ENCODE data around the gene FBXL20. TPM values are rescaled to one million over a fixed set of nuclear protein-coding genes. Genes with fewer than 3 reads are reported as not detected.

FBXL20 gene
- total RNA-seq, 4 donors from 2014 or later, result 6.4 to 29.0 (median 19.8) TPM

GRCh38 chr17:39212195-39212810, 189.1 kb downstream of the FBXL20 start:
- TF ChIP-seq POLR2A (IDR thresholded peaks at IDR 0.05) (no peak), CTCF (IDR thresholded peaks at IDR 0.05) (no peak)
- no peaks in the 10 kb centered on the region for H3K27me3 ChIP-seq
- intact Hi-C loops (cut with DNase I; ENCODE audit: low total_unique reads), result no loop called here
- H3K36me3 ChIP-seq, result no peaks in the 10 kb centered on the region
- no peak for DNase-seq
- H3K4me1 ChIP-seq, result no peaks in the 10 kb centered on the region
- H3K27ac ChIP-seq, result no peak overlapping the region
- H3K4me3 ChIP-seq, result no peak overlapping the region
- H3K9me3 ChIP-seq, result no peaks in the 10 kb centered on the region

DNA sequence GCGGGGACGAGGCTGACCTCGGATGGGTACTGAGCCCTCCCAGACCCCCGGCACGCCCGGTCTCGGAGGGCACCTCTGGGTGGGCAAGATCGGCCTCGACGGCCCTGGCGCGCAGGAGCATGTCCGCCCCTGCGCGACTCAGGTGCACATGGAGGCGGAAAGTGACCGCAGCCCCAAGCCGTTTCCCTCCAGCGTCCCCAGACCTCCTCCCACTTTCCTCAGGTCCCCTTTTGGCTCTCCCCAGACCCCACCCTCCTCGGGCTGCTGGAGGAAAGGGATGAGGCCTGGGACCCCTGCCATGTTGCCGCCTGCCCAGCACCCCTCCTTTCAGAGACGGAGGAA, 191.4 kb downstream of the FBXL20 start:
- TF ChIP-seq CTCF (IDR thresholded peaks at IDR 0.05) (no peak), POLR2A (IDR thresholded peaks at IDR 0.05) (no peak)
- Histone ChIP-seq H3K4me1 (no peaks in the 10 kb centered on the region), H3K36me3 (no peaks in the 10 kb centered on the region), H3K27ac (peak overlapping the region in 1 of 2 donors; percentile 24), H3K27me3 (no peaks in the 10 kb centered on the region), H3K4me3 (peak overlapping the region; percentile 28 to 34), H3K9me3 (no peaks in the 10 kb centered on the region)
- intact Hi-C loops (cut with DNase I; ENCODE audit: low total_unique reads), result no loop called here
- no peak for DNase-seq

DNA sequence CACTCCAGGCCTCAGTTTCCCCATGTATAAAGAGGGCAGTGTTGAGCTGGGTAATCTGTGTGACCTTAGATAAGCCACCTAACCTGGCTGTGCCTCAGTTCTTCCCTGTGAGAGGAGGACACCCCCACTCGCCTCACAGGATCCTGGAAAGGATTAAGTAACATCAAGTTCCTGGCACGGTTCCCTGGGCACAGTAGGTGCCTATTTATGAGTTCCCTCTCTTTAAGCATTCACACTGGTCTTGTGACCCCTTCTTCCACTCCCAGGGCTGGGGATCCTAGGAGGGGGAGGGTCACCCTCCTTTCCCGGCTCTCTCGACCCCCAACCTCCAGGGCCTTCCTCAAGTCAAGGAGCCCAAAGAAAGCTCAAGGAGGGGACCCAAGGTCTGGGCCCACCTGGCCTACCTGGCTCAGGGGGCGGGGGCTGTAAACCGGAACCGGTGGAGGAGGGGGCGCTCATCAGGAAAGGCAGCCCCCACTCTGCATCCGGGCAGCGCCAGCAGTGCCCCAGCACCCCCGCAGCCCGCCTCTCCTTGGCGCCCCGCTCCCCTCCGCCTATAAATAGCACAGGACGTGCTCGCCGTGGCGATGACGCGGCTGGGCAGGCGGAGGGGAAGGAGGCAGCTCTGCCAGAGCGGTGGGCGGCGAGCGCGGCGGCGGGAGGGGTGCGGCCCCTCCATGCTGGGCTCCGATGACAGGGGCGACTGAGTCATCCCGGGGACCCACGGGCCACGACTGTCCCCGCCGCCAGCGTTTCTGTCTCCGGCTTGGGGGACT, 191.9 kb downstream of the FBXL20 start:
- H3K27me3 ChIP-seq, result no peaks in the 10 kb centered on the region
- DNase-seq, result peak; percentile 79
- peak overlapping the region; percentile 24 to 33 for H3K27ac ChIP-seq

GRCh38 chr17:39208893-39209292, 192.5 kb downstream of the FBXL20 start:
- TF ChIP-seq POLR2A (IDR thresholded peaks at IDR 0.05) (no peak), CTCF (IDR thresholded peaks at IDR 0.05) (no peak)
- intact Hi-C loops (cut with DNase I; ENCODE audit: low total_unique reads), result no loop called here
- H3K36me3 ChIP-seq, result no peaks in the 10 kb centered on the region
- no peaks in the 10 kb centered on the region for H3K9me3 ChIP-seq
- no peaks in the 10 kb centered on the region for H3K27me3 ChIP-seq
- no peak overlapping the region for H3K4me3 ChIP-seq
- DNase-seq, result no peak
- no peak overlapping the region for H3K27ac ChIP-seq
- no peaks in the 10 kb centered on the region for H3K4me1 ChIP-seq

More for the DNA sequence above, 191.9 kb downstream of the FBXL20 start:
- intact Hi-C loops (cut with DNase I; ENCODE audit: low total_unique reads), result no loop called here
- Histone ChIP-seq H3K9me3 (no peaks in the 10 kb centered on the region), H3K4me1 (no peaks in the 10 kb centered on the region), H3K4me3 (peak overlapping the region; percentile 28 to 34), H3K36me3 (no peaks in the 10 kb centered on the region)
- TF ChIP-seq POLR2A (IDR thresholded peaks at IDR 0.05) (peak; percentile 22 to 41), CTCF (IDR thresholded peaks at IDR 0.05) (peak in 1 of 4 experiments; percentile 3)

DNA sequence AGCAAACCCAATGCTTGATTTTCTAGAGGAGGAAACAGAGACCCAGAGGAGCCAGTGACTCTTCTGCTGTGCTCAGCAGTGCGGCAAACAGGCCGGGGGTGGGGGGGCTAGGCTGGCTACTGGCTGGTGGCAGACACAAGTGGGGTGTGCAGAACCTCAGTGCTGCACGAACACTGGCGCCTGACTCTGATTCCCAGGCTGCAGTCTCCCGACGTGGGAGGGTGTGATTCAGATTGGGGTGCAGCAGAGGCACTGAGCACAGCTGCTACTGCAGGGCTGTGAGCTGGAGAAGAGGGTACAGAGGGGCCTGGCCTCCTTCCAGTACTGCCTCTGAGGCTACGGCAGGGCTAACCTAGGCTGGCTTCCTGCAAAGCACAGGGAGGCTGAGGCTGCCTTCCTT, 193.3 kb downstream of the FBXL20 start:
- TF ChIP-seq CTCF (IDR thresholded peaks at IDR 0.05), result no peak
- no peak for TF ChIP-seq POLR2A (IDR thresholded peaks at IDR 0.05)
- Histone ChIP-seq H3K4me1 (no peaks in the 10 kb centered on the region), H3K9me3 (no peaks in the 10 kb centered on the region), H3K4me3 (no peak overlapping the region), H3K27me3 (no peaks in the 10 kb centered on the region), H3K27ac (no peak overlapping the region), H3K36me3 (no peaks in the 10 kb centered on the region)
- intact Hi-C loops (cut with DNase I; ENCODE audit: low total_unique reads), result no loop called here
- no peak for DNase-seq
